ENCODE results near the gene NUMBL.

GRCh38 chr19:40716031-40716481, 25.6 kb upstream of the NUMBL start:
- no peak for TF ChIP-seq EZH2 (IDR thresholded peaks at IDR 0.05; ENCODE audit: insufficient read depth, poor library complexity, severe bottlenecking)
- no peak for TF ChIP-seq EZH2phosphoT487 (IDR thresholded peaks at IDR 0.05; ENCODE audit: insufficient read depth, low read depth)

Measured in GM23248 (cell line).